ENCODE results near the gene CLBA1.

DNA sequence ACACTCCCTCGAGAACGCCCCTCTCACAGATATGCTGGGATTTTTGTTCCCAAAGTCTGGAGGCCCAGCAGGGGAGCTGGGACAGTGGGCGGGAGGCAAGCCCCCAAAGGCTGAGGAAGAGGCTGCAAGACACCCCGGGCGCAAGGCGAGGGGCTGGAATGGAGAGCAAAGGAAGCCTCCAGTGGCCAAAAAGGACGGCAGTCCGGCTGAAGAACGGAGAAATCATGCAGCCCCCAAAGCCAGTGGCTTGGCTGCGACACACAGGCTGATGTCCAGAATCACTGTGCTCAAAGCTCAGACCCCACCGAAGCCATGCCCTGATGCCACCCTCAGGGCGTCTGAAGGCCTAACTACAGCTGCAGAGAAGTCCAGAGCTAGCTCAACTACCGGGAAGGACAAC is 10.9 kb downstream of the CLBA1 start:
- no peak for TF ChIP-seq CTCF (conservative IDR thresholded peaks at IDR 0.05 in 1 of 2, IDR thresholded peaks at IDR 0.05 in 1 of 2; ENCODE audit: low read depth in 1 of 2, low read length in 2 of 2)
- TF ChIP-seq EZH2 (IDR thresholded peaks at IDR 0.05; ENCODE audit: low read length, missing control alignments), result no peak

Data from fibroblast of lung (primary cell).